ENCODE measurements around the gene ZNF555. TPM values are rescaled to one million over a fixed set of nuclear protein-coding genes. Genes with fewer than 3 reads are reported as not detected.

Gene ZNF555
- total RNA-seq, 4 donors from 2014 or later: 3.0 to 7.5 (median 5.3) TPM

- TF ChIP-seq CTCF (IDR thresholded peaks at IDR 0.05): no peak
- TF ChIP-seq EP300 (IDR thresholded peaks at IDR 0.05): no peak
- TF ChIP-seq POLR2AphosphoS5 (IDR thresholded peaks at IDR 0.05): no peak
- no peak for TF ChIP-seq POLR2A (IDR thresholded peaks at IDR 0.05; ENCODE audit: low read depth)
- intact Hi-C loops (cut with DNase I): no loop called here
- peaks cover 15 to 94% (median 80%) of the 10 kb centered on the region in 4 donors for H3K36me3 ChIP-seq
- no peak for DNase-seq (ENCODE audit: extremely low spot score)
- no peak overlapping the region for H3K4me3 ChIP-seq
- H3K4me1 ChIP-seq: no peaks in the 10 kb centered on the region
- no peaks in the 10 kb centered on the region for H3K27me3 ChIP-seq
- 92% methylated on average over 27 of the region's 34 CpGs for WGBS
- H3K27ac ChIP-seq (replicated peaks in 1 of 4): no peak overlapping the region
- H3K9me3 ChIP-seq: no peaks in the 10 kb centered on the region
Observed at GRCh38 chr19:2806736-2807378, 34.4 kb upstream of the ZNF555 start.

DNA sequence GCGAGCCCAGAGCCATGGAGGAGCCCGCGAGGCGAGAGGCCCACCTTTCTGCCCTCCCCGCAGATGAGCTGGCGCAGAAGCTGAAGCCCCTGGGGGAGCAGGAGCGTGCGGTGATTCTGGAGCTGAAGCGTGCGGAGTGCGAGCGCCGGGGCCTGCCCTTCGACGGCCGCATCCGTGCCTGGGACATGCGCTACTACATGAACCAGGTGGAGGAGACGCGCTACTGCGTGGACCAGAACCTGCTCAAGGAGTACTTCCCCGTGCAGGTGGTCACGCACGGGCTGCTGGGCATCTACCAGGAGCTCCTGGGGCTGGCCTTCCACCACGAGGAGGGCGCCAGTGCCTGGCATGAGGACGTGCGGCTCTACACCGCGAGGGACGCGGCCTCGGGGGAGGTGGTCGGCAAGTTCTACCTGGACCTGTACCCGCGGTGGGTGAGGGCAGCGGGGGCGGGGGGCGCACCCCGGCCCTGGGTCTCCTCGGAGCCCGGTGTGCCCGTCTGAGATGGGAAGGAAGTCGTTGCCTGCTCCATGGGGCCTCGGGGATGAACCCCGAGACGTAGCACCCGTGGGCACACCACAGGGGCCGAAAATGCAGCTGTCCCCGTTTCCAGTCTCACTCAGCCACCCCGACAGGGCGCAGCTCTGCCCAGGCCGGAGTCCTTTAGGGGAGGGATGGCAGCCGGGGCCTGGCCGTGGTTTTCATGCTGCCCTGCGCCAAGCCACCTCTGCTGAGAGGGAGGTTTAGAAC lies 33.7 kb upstream of the ZNF555 start:
- Histone ChIP-seq H3K27me3 (no peaks in the 10 kb centered on the region), H3K9me3 (no peaks in the 10 kb centered on the region), H3K36me3 (peaks cover 15 to 97% (median 86%) of the 10 kb centered on the region in 4 donors), H3K4me3 (no peak overlapping the region), H3K4me1 (no peaks in the 10 kb centered on the region), H3K27ac (replicated peaks in 1 of 4) (no peak overlapping the region)
- no peak for TF ChIP-seq EP300 (IDR thresholded peaks at IDR 0.05)
- TF ChIP-seq POLR2AphosphoS5 (IDR thresholded peaks at IDR 0.05): no peak
- no peak for DNase-seq (ENCODE audit: extremely low spot score)
- intact Hi-C loops (cut with DNase I): no loop called here
- WGBS: 97% methylated on average over 12 of the region's 56 CpGs

DNA sequence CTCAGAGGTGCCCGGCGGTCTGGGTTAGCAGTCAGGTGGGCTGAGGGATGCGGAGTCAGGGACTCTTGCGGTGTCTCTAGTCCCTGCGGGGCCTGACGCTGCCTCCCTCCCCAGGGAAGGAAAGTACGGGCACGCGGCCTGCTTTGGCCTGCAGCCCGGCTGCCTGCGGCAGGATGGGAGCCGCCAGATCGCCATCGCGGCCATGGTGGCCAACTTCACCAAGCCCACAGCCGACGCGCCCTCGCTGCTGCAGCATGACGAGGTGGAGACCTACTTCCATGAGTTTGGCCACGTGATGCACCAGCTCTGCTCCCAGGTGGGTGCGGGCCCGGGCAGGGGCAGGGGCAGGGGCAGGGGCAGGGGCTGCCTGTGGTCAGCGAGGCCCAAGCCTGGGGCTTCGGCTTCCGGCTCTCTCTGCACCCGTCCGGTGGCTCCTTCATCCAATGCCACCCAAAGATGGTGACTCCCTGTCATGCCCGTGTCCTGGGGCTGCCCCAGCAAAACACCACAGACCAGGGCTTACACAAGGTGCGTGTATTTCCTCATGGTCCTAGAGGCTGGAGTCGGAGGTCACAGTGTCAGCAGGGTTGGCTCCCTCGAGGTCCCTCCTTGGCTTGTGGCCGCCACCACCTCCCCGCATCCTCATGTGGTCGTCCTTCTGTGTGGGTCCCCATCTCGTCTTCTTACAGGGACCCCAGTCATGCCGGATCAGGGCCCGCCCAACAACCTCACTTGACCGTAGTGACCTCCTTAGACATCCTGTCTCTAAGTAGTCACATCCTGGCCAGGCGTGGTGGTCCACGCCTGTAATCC lies 32.9 kb upstream of the ZNF555 start:
- Histone ChIP-seq H3K36me3 (peaks cover 15 to 97% (median 84%) of the 10 kb centered on the region in 4 donors), H3K4me1 (no peaks in the 10 kb centered on the region), H3K9me3 (no peaks in the 10 kb centered on the region), H3K4me3 (no peak overlapping the region), H3K27ac (replicated peaks in 1 of 4) (no peak overlapping the region), H3K27me3 (no peaks in the 10 kb centered on the region)
- intact Hi-C loops (cut with DNase I): no loop called here
- 96% methylated on average over 18 of the region's 41 CpGs for WGBS
- no peak for TF ChIP-seq CTCF (IDR thresholded peaks at IDR 0.05)
- no peak for TF ChIP-seq POLR2A (IDR thresholded peaks at IDR 0.05; ENCODE audit: low read depth)
- TF ChIP-seq POLR2AphosphoS5 (IDR thresholded peaks at IDR 0.05): no peak
- no peak for TF ChIP-seq EP300 (IDR thresholded peaks at IDR 0.05)
- DNase-seq (ENCODE audit: extremely low spot score): no peak

DNA sequence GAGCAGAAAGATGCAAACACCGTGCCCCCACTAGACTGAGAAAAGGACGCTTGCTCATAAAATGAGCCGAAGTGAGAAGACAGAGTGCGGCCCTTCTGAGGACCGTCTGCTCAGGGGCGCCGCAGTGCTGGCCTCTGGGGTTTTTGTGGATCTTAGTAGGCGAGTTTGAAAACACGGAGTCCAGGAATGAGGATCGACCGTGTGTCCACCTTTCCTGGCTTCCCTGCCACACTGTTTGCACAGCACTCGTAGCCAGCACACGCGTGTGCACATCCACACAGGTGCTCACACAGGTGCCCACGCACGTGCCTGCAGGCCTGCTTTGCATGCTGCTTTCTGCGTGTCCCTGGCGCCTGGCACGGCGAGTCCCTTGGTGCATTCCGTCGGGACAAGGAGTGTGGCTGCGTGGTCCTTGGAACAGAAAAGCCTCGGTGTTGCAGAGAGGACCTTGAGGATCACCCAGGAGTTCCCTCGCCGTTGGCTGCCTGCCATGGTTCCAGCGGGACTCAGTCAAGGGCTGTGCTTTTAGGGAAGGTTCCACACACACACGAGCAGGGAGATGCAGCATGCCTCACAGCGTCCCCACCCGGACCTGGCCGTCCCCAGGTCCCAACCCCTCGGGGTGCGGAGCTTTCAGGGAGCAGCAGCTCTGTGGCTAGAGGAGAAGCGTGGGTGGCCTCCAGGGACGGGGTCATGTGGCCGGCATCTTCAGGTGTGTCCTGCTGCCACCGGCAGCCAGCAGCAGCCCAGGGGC lies 31.7 kb upstream of the ZNF555 start:
- TF ChIP-seq EP300 (IDR thresholded peaks at IDR 0.05): no peak
- Histone ChIP-seq H3K9me3 (no peaks in the 10 kb centered on the region), H3K27ac (replicated peaks in 1 of 4) (no peak overlapping the region), H3K27me3 (no peaks in the 10 kb centered on the region), H3K4me1 (no peaks in the 10 kb centered on the region), H3K36me3 (peaks cover 15 to 98% (median 85%) of the 10 kb centered on the region in 4 donors), H3K4me3 (no peak overlapping the region)
- 88% methylated on average over 31 of the region's 37 CpGs for WGBS
- intact Hi-C loops (cut with DNase I): no loop called here
- no peak for DNase-seq (ENCODE audit: extremely low spot score)

DNA sequence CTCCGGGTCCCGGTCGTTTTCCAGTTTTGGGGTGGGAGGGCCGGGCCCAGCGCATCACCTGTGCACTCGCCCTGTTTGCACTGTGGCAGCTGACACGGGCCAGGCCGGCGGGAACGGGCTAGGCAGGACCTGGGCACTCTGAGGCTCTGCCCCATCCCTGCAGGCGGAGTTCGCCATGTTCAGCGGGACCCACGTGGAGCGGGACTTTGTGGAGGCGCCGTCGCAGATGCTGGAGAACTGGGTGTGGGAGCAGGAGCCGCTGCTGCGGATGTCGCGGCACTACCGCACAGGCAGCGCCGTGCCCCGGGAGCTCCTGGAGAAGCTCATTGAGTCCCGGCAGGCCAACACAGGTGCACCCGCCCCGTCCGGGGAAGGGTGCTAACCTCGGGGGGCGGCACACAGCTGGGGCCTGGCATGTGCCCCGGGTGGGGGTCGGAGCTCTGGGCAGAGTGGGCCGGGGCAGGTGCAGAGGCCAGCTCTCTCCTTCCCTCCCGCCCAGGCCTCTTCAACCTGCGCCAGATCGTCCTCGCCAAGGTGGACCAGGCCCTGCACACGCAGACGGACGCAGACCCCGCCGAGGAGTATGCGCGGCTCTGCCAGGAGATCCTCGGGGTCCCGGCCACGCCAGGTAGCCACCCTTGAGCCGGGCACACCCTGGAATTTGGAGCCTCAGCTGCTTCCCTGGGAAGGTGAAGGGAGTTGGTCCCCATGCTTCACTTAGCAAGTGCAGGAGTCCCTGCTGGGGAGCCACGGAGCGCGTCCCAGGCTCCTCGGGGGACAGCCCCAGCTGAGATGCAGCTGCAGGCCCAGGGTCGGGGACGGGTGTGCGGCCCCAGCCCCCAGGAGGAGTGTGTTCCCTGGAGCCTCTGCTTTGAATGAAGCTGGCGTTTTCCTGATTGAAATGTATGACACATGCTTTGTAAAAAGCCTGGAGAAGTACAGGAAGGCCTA lies 30.9 kb upstream of the ZNF555 start:
- Histone ChIP-seq H3K4me1 (no peaks in the 10 kb centered on the region), H3K4me3 (no peak overlapping the region), H3K9me3 (no peaks in the 10 kb centered on the region), H3K36me3 (peaks cover 15 to 95% (median 78%) of the 10 kb centered on the region in 4 donors), H3K27ac (replicated peaks in 1 of 4) (no peak overlapping the region), H3K27me3 (no peaks in the 10 kb centered on the region)
- 91% methylated on average over 20 of the region's 58 CpGs for WGBS
- TF ChIP-seq POLR2AphosphoS5 (IDR thresholded peaks at IDR 0.05) (no peak), POLR2A (IDR thresholded peaks at IDR 0.05; ENCODE audit: low read depth) (no peak), EP300 (IDR thresholded peaks at IDR 0.05) (no peak), CTCF (IDR thresholded peaks at IDR 0.05) (no peak)
- no peak for DNase-seq (ENCODE audit: extremely low spot score)
- intact Hi-C loops (cut with DNase I): no loop called here

Data from esophagus muscularis mucosa (tissue), 4 donors.